Smooth muscle cell (in vitro differentiated cells): ENCODE data around the gene RABGGTA. TPM values are rescaled to one million over a fixed set of nuclear protein-coding genes. Genes with fewer than 3 reads are reported as not detected.

Experiments
- DNase-seq: peaks from one replicate; lab custom pipeline; 2025; ENCODE audit not compliant: unreplicated experiment; lab: John Stamatoyannopoulos, UW
- H2AFZ ChIP-seq: fragments of 200-600 bp; sonication (generic); 2 replicates; pipeline ENCODE4 v1.6.0; 2016; ENCODE audit warnings: antibody characterized with exemption, low read depth, mild to moderate bottlenecking
- H3F3A ChIP-seq: fragments of 200-600 bp; sonication (generic); 2 replicates; pipeline ENCODE4 v1.6.0; 2017; ENCODE audit warnings: antibody characterized with exemption, low read depth
- H3K27ac ChIP-seq: fragments of 200-600 bp; sonication (generic); 2 replicates; pipeline ENCODE4 v1.5.1; 2016; ENCODE audit warnings: low read depth, mild to moderate bottlenecking
- H3K27me3 ChIP-seq: fragments of 200-600 bp; sonication (generic); 2 replicates; pipeline ENCODE4 v1.6.1; 2016; ENCODE audit warnings: low read depth, mild to moderate bottlenecking
- H3K36me3 ChIP-seq: fragments of 200-600 bp; sonication (generic); 2 replicates; pipeline ENCODE4 v1.5.1; 2016; ENCODE audit warnings: low read depth
- H3K4me1 ChIP-seq: fragments of 200-600 bp; sonication (generic); 2 replicates; pipeline ENCODE4 v1.5.1; 2016; ENCODE audit warnings: low read depth
- H3K4me2 ChIP-seq: fragments of 200-600 bp; sonication (generic); 2 replicates; pipeline ENCODE4 v1.6.0; 2016; ENCODE audit warnings: mild to moderate bottlenecking
- H3K4me3 ChIP-seq: fragments of 200-600 bp; sonication (generic); 2 replicates; pipeline ENCODE4 v1.5.1; 2016; ENCODE audit warnings: mild to moderate bottlenecking
- H3K79me2 ChIP-seq: fragments of 200-600 bp; sonication (generic); 2 replicates; pipeline ENCODE4 v1.6.0; 2016; ENCODE audit warnings: low read depth, mild to moderate bottlenecking
- H3K9ac ChIP-seq: fragments of 200-600 bp; sonication (generic); 2 replicates; pipeline ENCODE4 v1.6.0; 2016; ENCODE audit warnings: low read depth
- H3K9me3 ChIP-seq: fragments of 200-600 bp; sonication (generic); replicated peaks from 2 replicates; pipeline ENCODE4 v1.5.1; 2016; ENCODE audit warnings: low read depth
- H4K20me1 ChIP-seq: fragments of 200-600 bp; sonication (generic); 2 replicates; pipeline ENCODE4 v1.6.0; 2016; ENCODE audit warnings: low read depth
- WGBS: methylation state at CpG from one replicate; pipeline ENCODE4 v1.1.7; 2016; ENCODE audit warnings: low lambda C conversion rate; 5-methylcytosine and 5-hydroxymethylcytosine counted together
- polyA plus RNA-seq: library from polyadenylated mRNA; unstranded; fragments of >200 nt; fragmentation: Nextera tagmentation; extraction: Ambion mirVana; gene quantifications from 2 replicates; pipeline ENCODE4 v1.2.1, GENCODE V29; 2016
- total RNA-seq: library from RNA; depleted of rRNA; stranded (reverse); fragments of >200 nt; gene quantifications from 2 replicates; pipeline ENCODE4 v1.2.3, GENCODE V29; 2014
- TF ChIP-seq, protein P1 (sequence below): fragments of 200-600 bp; sonication (generic); IDR thresholded peaks from 2 replicates; pipeline ENCODE4 v1.5.1; 2017; ENCODE audit warnings: borderline replicate concordance, mild to moderate bottlenecking, antibody characterized with exemption; ENCODE audit not compliant: insufficient read depth, poor library complexity, severe bottlenecking

Gene RABGGTA
- total and polyA plus RNA-seq, 2 experiments from 2014 or later = 18.5 to 33.4 TPM

DNA sequence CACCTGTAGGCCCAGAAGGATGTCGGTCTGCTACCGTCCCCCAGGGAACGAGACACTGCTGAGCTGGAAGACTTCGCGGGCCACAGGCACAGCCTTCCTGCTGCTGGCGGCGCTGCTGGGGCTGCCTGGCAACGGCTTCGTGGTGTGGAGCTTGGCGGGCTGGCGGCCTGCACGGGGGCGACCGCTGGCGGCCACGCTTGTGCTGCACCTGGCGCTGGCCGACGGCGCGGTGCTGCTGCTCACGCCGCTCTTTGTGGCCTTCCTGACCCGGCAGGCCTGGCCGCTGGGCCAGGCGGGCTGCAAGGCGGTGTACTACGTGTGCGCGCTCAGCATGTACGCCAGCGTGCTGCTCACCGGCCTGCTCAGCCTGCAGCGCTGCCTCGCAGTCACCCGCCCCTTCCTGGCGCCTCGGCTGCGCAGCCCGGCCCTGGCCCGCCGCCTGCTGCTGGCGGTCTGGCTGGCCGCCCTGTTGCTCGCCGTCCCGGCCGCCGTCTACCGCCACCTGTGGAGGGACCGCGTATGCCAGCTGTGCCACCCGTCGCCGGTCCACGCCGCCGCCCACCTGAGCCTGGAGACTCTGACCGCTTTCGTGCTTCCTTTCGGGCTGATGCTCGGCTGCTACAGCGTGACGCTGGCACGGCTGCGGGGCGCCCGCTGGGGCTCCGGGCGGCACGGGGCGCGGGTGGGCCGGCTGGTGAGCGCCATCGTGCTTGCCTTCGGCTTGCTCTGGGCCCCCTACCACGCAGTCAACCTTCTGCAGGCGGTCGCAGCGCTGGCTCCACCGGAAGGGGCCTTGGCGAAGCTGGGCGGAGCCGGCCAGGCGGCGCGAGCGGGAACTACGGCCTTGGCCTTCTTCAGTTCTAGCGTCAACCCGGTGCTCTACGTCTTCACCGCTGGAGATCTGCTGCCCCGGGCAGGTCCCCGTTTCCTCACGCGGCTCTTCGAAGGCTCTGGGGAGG lies 39.5 kb upstream of the RABGGTA start, which contains the start of gene LTB4R:
Gene LTB4R (plus strand): TSS at position 857 of the 959 bp plus-strand sequence. CDS start 4,150 bp downstream, outside the sequence.
- Histone ChIP-seq H3K36me3 (no peaks in the 10 kb centered on the region), H3K9ac (no peak within 1 kb of the TSS), H3K27ac (no peak within 1 kb of the TSS), H3F3A (no peaks in the 10 kb centered on the region), H3K79me2 (no peaks in the 10 kb centered on the region), H3K27me3 (no peaks in the 10 kb centered on the region), H3K4me3 (no peak within 1 kb of the TSS), H2AFZ (no peak within 1 kb of the TSS), H3K4me1 (no peaks in the 10 kb centered on the region), H4K20me1 (no peaks in the 10 kb centered on the region), H3K4me2 (no peak within 1 kb of the TSS), H3K9me3 (no peaks in the 10 kb centered on the region)
- no peak for DNase-seq
- 98% methylated on average over 78 of the region's 99 CpGs for WGBS
- TF ChIP-seq, protein P1, sequence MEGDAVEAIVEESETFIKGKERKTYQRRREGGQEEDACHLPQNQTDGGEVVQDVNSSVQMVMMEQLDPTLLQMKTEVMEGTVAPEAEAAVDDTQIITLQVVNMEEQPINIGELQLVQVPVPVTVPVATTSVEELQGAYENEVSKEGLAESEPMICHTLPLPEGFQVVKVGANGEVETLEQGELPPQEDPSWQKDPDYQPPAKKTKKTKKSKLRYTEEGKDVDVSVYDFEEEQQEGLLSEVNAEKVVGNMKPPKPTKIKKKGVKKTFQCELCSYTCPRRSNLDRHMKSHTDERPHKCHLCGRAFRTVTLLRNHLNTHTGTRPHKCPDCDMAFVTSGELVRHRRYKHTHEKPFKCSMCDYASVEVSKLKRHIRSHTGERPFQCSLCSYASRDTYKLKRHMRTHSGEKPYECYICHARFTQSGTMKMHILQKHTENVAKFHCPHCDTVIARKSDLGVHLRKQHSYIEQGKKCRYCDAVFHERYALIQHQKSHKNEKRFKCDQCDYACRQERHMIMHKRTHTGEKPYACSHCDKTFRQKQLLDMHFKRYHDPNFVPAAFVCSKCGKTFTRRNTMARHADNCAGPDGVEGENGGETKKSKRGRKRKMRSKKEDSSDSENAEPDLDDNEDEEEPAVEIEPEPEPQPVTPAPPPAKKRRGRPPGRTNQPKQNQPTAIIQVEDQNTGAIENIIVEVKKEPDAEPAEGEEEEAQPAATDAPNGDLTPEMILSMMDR = no peak

DNA sequence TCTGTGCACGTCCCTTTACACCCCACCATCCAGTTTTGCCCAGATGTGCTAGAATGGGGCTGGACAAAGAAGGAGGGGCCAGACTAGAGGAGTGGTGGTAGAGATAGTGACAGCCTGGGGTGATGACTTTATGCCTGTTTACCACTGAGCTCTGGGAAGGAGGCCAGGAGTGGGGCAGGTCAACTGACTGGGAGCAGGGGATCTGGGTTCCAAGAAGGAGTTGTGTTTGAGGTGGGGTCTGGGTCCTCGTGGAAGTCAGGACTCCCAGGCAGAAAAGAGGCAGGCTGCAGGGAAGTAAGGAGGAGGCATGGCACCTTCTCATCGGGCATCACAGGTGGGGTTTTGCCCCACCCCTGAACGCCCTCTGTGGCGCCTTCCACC lies 38.9 kb upstream of the RABGGTA start:
- Histone ChIP-seq H3K36me3 (no peaks in the 10 kb centered on the region), H2AFZ (no peak overlapping the region), H3K4me3 (no peak overlapping the region), H3K9me3 (no peaks in the 10 kb centered on the region), H3K27me3 (no peaks in the 10 kb centered on the region), H3F3A (no peaks in the 10 kb centered on the region), H3K4me1 (no peaks in the 10 kb centered on the region), H3K4me2 (no peak overlapping the region), H3K27ac (no peak overlapping the region), H3K79me2 (no peaks in the 10 kb centered on the region), H4K20me1 (no peaks in the 10 kb centered on the region), H3K9ac (no peak overlapping the region)
- DNase-seq = no peak
- WGBS = 94% methylated on average over 5 of the region's 5 CpGs
- TF ChIP-seq, protein P1 = no peak

DNA sequence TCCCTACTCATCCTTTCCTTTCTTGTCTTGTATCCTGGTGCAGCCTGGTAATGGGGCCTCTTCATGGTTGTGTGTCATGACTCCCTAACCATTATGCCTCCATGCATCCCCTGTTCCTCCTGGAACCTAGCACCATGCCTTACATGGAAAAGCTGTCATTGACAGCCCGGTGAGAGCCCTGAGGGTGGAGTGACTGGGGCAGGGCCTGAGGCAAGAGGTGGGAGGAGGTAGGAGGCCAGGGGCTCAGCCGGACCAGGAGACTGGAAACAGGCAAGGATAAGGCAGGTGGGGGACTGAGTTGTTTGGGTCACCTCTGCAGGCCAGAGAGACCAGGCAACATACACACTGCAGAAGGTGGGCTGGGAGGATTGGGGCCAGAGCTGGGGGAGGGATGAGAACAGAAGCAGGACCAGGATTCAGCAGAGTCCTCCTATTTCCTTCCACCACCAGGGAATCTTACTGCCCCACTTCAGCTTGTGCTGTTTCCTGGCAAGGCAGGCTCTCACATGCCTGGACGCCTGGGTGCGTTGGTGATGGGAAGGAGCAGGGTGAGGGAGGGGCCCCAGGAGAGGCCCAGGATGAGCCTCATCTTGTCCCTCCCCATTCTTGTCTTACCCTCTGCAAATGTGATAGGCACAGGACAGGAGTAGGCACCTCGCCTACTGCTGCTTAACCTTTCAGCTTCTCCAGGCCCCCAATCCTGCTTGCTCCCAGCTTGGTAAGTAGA lies 38.3 kb upstream of the RABGGTA start, which contains the start of gene LTB4R2:
Gene LTB4R2 (plus strand): TSS at position 603 of the 727 bp plus-strand sequence. CDS start 525 bp downstream, outside the sequence.
- DNase-seq = no peak
- no peaks in the 10 kb centered on the region for H3K36me3 ChIP-seq
- H4K20me1 ChIP-seq = no peaks in the 10 kb centered on the region
- H3F3A ChIP-seq = no peaks in the 10 kb centered on the region
- 87% methylated on average over 5 of the region's 5 CpGs for WGBS
- no peaks in the 10 kb centered on the region for H3K27me3 ChIP-seq
- no peak within 1 kb of the TSS for H3K4me3 ChIP-seq
- H3K9ac ChIP-seq = no peak within 1 kb of the TSS
- H3K4me2 ChIP-seq = no peak within 1 kb of the TSS
- H3K79me2 ChIP-seq = no peaks in the 10 kb centered on the region
- H2AFZ ChIP-seq = no peak within 1 kb of the TSS
- TF ChIP-seq, protein P1 = no peak
- no peak within 1 kb of the TSS for H3K27ac ChIP-seq
- H3K4me1 ChIP-seq = no peaks in the 10 kb centered on the region
- no peaks in the 10 kb centered on the region for H3K9me3 ChIP-seq
